Trophoblast cell (in vitro differentiated cells and primary cell): ENCODE data around the gene ZC3H7B.
"Not testable (repeated sequence)": the region's sequence is repeated elsewhere in the genome, so short reads cannot be mapped to it uniquely, and the experiment has no call there.

Experiments
- DNase-seq, 2 donors: peaks; one replicate each; pipeline ENCODE4 v3.0.0-alpha.2; 2016
- H2AFZ ChIP-seq: 2 replicates; pipeline ENCODE4 v1.6.1; 2013; ENCODE audit warnings: low read length, moderate library complexity, mild to moderate bottlenecking; ENCODE audit not compliant: insufficient read depth, poor library complexity
- H2AK5ac ChIP-seq: 2 replicates; pipeline ENCODE4 v1.6.1; 2013; ENCODE audit warnings: mild to moderate bottlenecking, low read length
- H2BK120ac ChIP-seq: 2 replicates; pipeline ENCODE4 v1.6.1; 2013; ENCODE audit warnings: low read length, mild to moderate bottlenecking, moderate library complexity; ENCODE audit not compliant: insufficient read depth, poor library complexity
- H2BK12ac ChIP-seq: 2 replicates; pipeline ENCODE4 v1.6.1; 2013; ENCODE audit warnings: mild to moderate bottlenecking, low read length, moderate library complexity
- H2BK5ac ChIP-seq: 2 replicates; pipeline ENCODE4 v1.6.1; 2013; ENCODE audit warnings: low read length, low read depth, moderate library complexity, mild to moderate bottlenecking; ENCODE audit not compliant: poor library complexity
- H3K14ac ChIP-seq: 2 replicates; pipeline ENCODE4 v1.6.1; 2013; ENCODE audit warnings: mild to moderate bottlenecking, low read length
- H3K18ac ChIP-seq: 2 replicates; pipeline ENCODE4 v1.6.1; 2013; ENCODE audit warnings: mild to moderate bottlenecking, low read length
- H3K23ac ChIP-seq: 2 replicates; pipeline ENCODE4 v1.6.1; 2013; ENCODE audit warnings: low read length
- H3K27ac ChIP-seq: 2 replicates; pipeline ENCODE4 v1.5.1; 2013; ENCODE audit warnings: low read depth, mild to moderate bottlenecking, inconsistent platforms, low read length, moderate library complexity
- H3K27me3 ChIP-seq: 2 replicates; pipeline ENCODE4 v1.6.1; 2013; ENCODE audit warnings: inconsistent platforms, mild to moderate bottlenecking, low read length, moderate library complexity; ENCODE audit not compliant: insufficient read depth
- H3K36me3 ChIP-seq, 2 experiments: 1 replicate in 1 of 2; 2 replicates in 1 of 2; pipeline ENCODE4 v1.6.1; 2013; ENCODE audit warnings: low read length in 2 of 2, mild to moderate bottlenecking in 2 of 2, moderate library complexity in 1 of 2; ENCODE audit not compliant: insufficient read depth in 2 of 2, control insufficient read depth in 1 of 2
- H3K4ac ChIP-seq: 2 replicates; pipeline ENCODE4 v1.6.1; 2013; ENCODE audit warnings: low read depth, mild to moderate bottlenecking, low read length, moderate library complexity
- H3K4me1 ChIP-seq, 2 experiments: 1 replicate in 1 of 2; 2 replicates in 1 of 2; pipeline ENCODE4 v1.6.1; 2013; ENCODE audit warnings: low read length in 2 of 2, mild to moderate bottlenecking in 2 of 2, moderate library complexity in 1 of 2; ENCODE audit not compliant: insufficient read depth in 2 of 2, control insufficient read depth in 1 of 2
- H3K4me2 ChIP-seq: 2 replicates; pipeline ENCODE4 v1.6.1; 2013; ENCODE audit warnings: inconsistent platforms, mild to moderate bottlenecking, low read length, moderate library complexity
- H3K4me3 ChIP-seq: 2 replicates; pipeline ENCODE4 v1.5.1; 2013; ENCODE audit warnings: mild to moderate bottlenecking, low read depth, low read length, inconsistent platforms
- H3K79me1 ChIP-seq: one replicate; pipeline ENCODE4 v1.6.1; 2013; ENCODE audit warnings: low read length
- H3K79me2 ChIP-seq: 2 replicates; pipeline ENCODE4 v1.6.1; 2013; ENCODE audit warnings: low read length, mild to moderate bottlenecking; ENCODE audit not compliant: control insufficient read depth, insufficient read depth, poor library complexity
- H3K9ac ChIP-seq: 2 replicates; pipeline ENCODE4 v1.6.1; 2013; ENCODE audit warnings: mild to moderate bottlenecking, low read length
- H3K9me3 ChIP-seq: 2 replicates; pipeline ENCODE4 v1.6.1; 2013; ENCODE audit warnings: low read depth, mild to moderate bottlenecking, control low read depth, inconsistent platforms, low read length; ENCODE audit not compliant: insufficient read depth
- H4K12ac ChIP-seq: 2 replicates; pipeline ENCODE4 v1.6.1; 2013; ENCODE audit warnings: low read depth, mild to moderate bottlenecking, low read length, moderate library complexity
- H4K8ac ChIP-seq: 2 replicates; pipeline ENCODE4 v1.6.1; 2013; ENCODE audit warnings: low read depth, mild to moderate bottlenecking, low read length, moderate library complexity
- H4K91ac ChIP-seq: one replicate; pipeline ENCODE4 v1.6.1; 2013; ENCODE audit warnings: low read depth, mild to moderate bottlenecking, low read length, moderate library complexity
- WGBS: extraction: QIAGEN DNeasy Blood & Tissue Kit; methylation state at CpG from one replicate; pipeline ENCODE4 v1.1.7; 2013; ENCODE audit warnings: missing lambda C conversion rate; ENCODE audit not compliant: insufficient read length, insufficient coverage; ENCODE audit errors: extremely low coverage; 5-methylcytosine and 5-hydroxymethylcytosine counted together

ZC3H7B gene

DNA sequence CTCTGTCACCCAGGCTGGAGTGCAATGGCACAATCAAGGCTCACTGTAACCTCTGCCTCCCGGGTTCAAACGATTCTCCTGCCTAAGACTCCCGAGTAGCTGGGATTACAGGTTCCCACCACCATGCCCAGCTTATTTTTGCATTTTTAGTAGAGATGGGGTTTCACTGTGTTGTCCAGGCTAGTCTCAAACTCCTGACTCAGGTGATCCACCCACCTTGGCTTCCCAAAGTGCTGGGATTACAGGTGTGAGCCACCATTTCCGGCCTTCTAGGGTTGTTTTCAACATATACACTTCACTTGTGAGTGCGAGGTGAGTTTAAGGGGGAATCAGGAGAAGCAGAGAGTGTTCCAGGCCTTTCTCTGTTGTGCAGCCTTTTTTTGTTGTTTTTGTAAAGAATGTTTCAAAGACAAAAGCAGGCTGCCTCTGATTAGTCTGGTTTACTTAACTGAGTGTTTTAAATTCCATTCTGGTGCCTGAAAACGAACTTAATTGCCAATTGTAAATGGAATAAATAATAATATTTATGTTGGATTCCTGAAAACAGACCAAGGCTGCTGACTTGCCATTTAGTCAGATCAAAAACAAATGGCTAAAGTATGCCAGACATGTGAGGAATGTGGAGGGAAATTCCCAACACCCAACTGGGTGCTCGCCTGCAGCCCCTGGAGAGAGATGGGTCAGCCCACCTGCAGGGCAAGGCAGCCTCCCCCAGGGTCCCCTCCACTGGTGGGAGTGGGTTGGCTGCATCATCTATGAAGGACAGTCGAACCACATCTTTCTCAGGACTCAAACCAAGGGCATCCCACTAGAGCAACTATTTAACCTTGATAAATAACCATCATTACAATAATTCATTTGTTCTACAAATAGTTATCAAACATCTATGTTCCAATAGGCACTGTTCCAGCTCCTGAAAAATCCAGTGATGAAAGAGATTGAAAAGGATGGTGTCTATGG is 10.8 kb upstream of the ZC3H7B start:
- Histone ChIP-seq H3K79me2 (peaks cover 6% of the 10 kb centered on the region), H4K12ac (no peak overlapping the region)

DNA sequence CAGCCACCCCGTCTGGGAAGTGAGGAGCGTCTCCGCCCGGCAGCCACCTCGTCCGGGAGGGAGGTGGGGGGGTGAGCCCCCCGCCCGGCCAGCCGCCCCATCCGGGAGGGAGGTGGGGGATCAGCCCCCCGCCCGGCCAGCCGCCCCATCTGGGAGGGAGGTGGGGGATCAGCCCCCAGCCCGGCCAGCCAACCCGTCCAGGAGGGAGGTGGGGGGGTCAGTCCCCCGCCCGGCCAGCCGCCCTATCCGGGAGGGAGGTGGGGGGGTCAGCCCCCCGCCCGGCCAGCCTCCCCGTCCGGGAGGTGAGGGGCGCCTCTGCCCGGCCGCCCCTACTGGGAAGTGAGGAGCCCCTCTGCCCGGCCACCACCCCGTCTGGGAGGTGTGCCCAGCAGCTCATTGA is 6.5 kb upstream of the ZC3H7B start:
- H3K9ac ChIP-seq, H2AK5ac ChIP-seq, H3K18ac ChIP-seq, H4K91ac ChIP-seq, H3K4me1 ChIP-seq, H3K36me3 ChIP-seq, H2BK12ac ChIP-seq, H3K79me1 ChIP-seq, H3K4me2 ChIP-seq, H4K12ac ChIP-seq, H3K4me3 ChIP-seq, H2AFZ ChIP-seq, H3K27ac ChIP-seq, H3K4ac ChIP-seq, H2BK120ac ChIP-seq, H3K14ac ChIP-seq, H3K79me2 ChIP-seq, H3K27me3 ChIP-seq, H2BK5ac ChIP-seq, H3K9me3 ChIP-seq, H4K8ac ChIP-seq, H3K23ac ChIP-seq, DNase-seq: not testable (repeated sequence)
- WGBS: no CpG with 5 or more reads among the region's 28 CpGs

More for the DNA sequence above, 10.8 kb upstream of the ZC3H7B start:
- Histone ChIP-seq H4K91ac (peak overlapping the region; percentile 71), H2BK120ac (peak overlapping the region; percentile 86), H3K27ac (peak overlapping the region; percentile 85), H3K18ac (peak overlapping the region; percentile 33), H3K27me3 (no peaks in the 10 kb centered on the region), H3K79me1 (peaks cover 24% of the 10 kb centered on the region), H3K9ac (no peak overlapping the region), H4K8ac (peak overlapping the region; percentile 2), H3K14ac (peak overlapping the region; percentile 64), H2AFZ (no peak overlapping the region), H2BK12ac (peak overlapping the region; percentile 94), H3K4ac (peak overlapping the region; percentile 58), H2BK5ac (peak overlapping the region; percentile 79), H2AK5ac (peak overlapping the region; percentile 93), H3K23ac (no peak overlapping the region), H3K4me3 (no peak overlapping the region), H3K4me1 (peaks cover 6 to 25% of the 10 kb centered on the region in 2 experiments), H3K4me2 (no peak overlapping the region), H3K9me3 (no peaks in the 10 kb centered on the region), H3K36me3 (no peaks in the 10 kb centered on the region)
- no peak for DNase-seq
- WGBS: no CpG with 5 or more reads among the region's 8 CpGs

DNA sequence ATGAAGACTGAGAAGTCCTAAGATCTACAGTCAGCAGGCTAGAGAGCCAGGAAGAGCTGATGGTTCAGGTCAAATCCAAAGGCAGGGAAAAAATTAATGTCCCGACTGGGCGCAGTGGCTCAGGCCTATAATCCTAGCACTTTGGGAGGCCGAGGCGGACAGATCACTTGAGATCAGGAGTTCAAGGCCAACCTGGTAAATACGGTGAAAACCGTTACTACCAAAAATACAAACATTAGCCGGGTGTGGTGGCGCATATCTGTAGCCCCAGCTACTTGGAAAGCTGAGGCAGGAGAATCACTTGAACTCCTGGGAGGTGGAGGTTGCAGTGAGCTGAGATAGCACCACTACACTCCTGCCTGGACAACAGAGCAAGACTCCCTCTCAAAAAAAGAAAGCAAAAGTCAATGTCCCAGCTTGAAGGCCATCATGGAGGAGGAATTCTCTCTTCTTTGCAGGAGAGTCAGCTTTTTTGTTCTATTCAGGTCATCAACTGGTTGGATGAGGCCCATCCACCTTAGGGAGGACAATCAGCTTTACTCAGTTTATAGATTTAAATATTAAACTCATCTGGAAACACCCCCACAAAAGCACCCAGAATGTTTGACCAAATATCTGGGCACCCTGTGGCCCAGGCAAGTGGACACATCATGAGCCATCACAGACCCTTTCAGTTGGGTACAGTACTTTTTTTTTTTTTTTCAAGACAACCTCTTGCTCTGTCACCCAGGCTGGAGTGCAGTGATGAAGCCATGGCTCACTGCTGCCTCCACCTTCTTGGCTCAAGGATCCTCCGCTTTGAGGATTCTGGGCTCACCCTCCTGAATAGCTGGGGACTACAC is 4.3 kb upstream of the ZC3H7B start:
- WGBS: no CpG with 5 or more reads among the region's 9 CpGs

DNA sequence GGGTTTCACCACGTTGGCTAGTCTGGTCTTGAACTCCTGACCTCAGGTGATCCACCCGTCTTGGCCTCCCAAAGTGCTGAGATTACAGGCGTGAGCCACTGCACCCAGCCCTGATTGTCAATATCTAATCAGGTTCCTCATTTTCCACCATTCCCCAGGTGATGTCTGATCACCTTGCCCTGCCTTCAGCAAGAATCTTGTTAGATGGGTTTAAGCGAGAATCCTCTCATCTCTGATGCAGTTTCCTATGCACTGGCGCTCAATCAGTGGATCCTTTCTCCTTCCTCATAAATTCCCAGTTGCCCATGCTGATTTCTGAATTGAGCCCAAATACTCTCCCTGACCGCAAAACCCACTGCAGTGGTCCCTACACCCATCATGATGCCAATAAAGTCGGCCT is 664 bp upstream of the ZC3H7B start:
- no CpG with 5 or more reads among the region's 7 CpGs for WGBS
- DNase-seq: peak in 1 of 2 donors; percentile 54
- H3K23ac ChIP-seq: no peak overlapping the region
- H4K8ac ChIP-seq: no peak overlapping the region
- H3K18ac ChIP-seq: no peak overlapping the region
- no peak overlapping the region for H3K14ac ChIP-seq
- H3K79me1 ChIP-seq: peaks cover 13% of the 10 kb centered on the region
- H2AFZ ChIP-seq: no peak overlapping the region
- H2BK5ac ChIP-seq: no peak overlapping the region
- H3K4me3 ChIP-seq: no peak overlapping the region
- peak overlapping the region; percentile 81 for H3K4me2 ChIP-seq
- peaks cover 2 to 7% of the 10 kb centered on the region in 2 experiments for H3K4me1 ChIP-seq
- peak overlapping the region; percentile 1 for H2BK12ac ChIP-seq
- no peak overlapping the region for H4K91ac ChIP-seq
- H2BK120ac ChIP-seq: no peak overlapping the region
- no peak overlapping the region for H3K9ac ChIP-seq
- H3K27me3 ChIP-seq: no peaks in the 10 kb centered on the region
- H3K36me3 ChIP-seq: peaks cover 4% of the 10 kb centered on the region in 2 experiments
- no peak overlapping the region for H3K4ac ChIP-seq
- H3K79me2 ChIP-seq: peaks cover 19% of the 10 kb centered on the region
- H3K9me3 ChIP-seq: no peaks in the 10 kb centered on the region
- no peak overlapping the region for H2AK5ac ChIP-seq
- H3K27ac ChIP-seq: no peak overlapping the region
- no peak overlapping the region for H4K12ac ChIP-seq

More for the DNA sequence above, 4.3 kb upstream of the ZC3H7B start:
- Histone ChIP-seq H3K4me3 (no peak overlapping the region), H2BK5ac (no peak overlapping the region), H4K91ac (no peak overlapping the region), H3K27ac (no peak overlapping the region), H3K36me3 (no peaks in the 10 kb centered on the region), H3K4ac (no peak overlapping the region), H3K79me2 (peaks cover 6% of the 10 kb centered on the region), H4K8ac (no peak overlapping the region), H3K4me2 (no peak overlapping the region), H3K18ac (no peak overlapping the region), H2BK120ac (no peak overlapping the region), H2AFZ (no peak overlapping the region), H3K9me3 (no peaks in the 10 kb centered on the region), H2AK5ac (peak overlapping the region; percentile 61), H3K14ac (no peak overlapping the region), H3K4me1 (peaks cover 0 to 4% of the 10 kb centered on the region in 2 experiments), H3K79me1 (peaks cover 7% of the 10 kb centered on the region), H3K27me3 (no peaks in the 10 kb centered on the region), H3K23ac (no peak overlapping the region), H4K12ac (no peak overlapping the region), H3K9ac (no peak overlapping the region), H2BK12ac (no peak overlapping the region)
- no peak for DNase-seq
